GM18519 (cell line): ENCODE measurements around the gene TUNAR.
"Not testable (repeated sequence)": the region's sequence is repeated elsewhere in the genome, so short reads cannot be mapped to it uniquely, and the experiment has no call there.

Experiments
- ATAC-seq: cut with Tn5 transposase; IDR thresholded peaks from one replicate; pipeline ENCODE4 v1.9.1; 2021; ENCODE audit warnings: mild to moderate bottlenecking, moderate library complexity; ENCODE audit not compliant: unreplicated experiment, low FRiP score

The TUNAR gene

GRCh38 chr14:95961481-95961880 is 84.8 kb downstream of the TUNAR start:
- no peak for ATAC-seq

- no peak for ATAC-seq
Observed at GRCh38 chr14:95964901-95965300, 88.3 kb downstream of the TUNAR start.

- ATAC-seq: not testable (repeated sequence)
Observed at GRCh38 chr14:95968048-95968447, 91.4 kb downstream of the TUNAR start.
